GM15510 (cell line): ENCODE data around the gene CCER1.

Source experiments
- POLR2A ChIP-seq: IDR thresholded peaks from 3 replicates; pipeline ENCODE4 v1.6.1; 2011; ENCODE audit warnings: borderline replicate concordance; ENCODE audit not compliant: insufficient read length; ENCODE audit errors: extremely low read depth

The CCER1 gene

GRCh38 chr12:90954921-90955320 lies at the start of gene CCER1:
TSS of gene CCER1 (minus strand) at chr12:90955176. CDS start at chr12:90954742, 434 bp downstream.
- no peak for TF ChIP-seq POLR2A

- no peak for TF ChIP-seq POLR2A
These were observed 48.8 kb upstream of the CCER1 start for GRCh38 chr12:91003737-91004136.

- TF ChIP-seq POLR2A = no peak
These were observed 46.3 kb upstream of the CCER1 start for GRCh38 chr12:91001306-91001705.

- TF ChIP-seq POLR2A = no peak
These were observed 45.0 kb upstream of the CCER1 start for GRCh38 chr12:90999966-91000365.

GRCh38 chr12:90999527-90999926 lies 44.6 kb upstream of the CCER1 start:
- TF ChIP-seq POLR2A = no peak

GRCh38 chr12:90995010-90995409 lies 40.0 kb upstream of the CCER1 start:
- TF ChIP-seq POLR2A = no peak

GRCh38 chr12:90991952-90992465 lies 37.0 kb upstream of the CCER1 start:
- TF ChIP-seq POLR2A = no peak

GRCh38 chr12:90990611-90991010 lies 35.6 kb upstream of the CCER1 start:
- TF ChIP-seq POLR2A = no peak

GRCh38 chr12:90989686-90990111 lies 34.7 kb upstream of the CCER1 start:
- TF ChIP-seq POLR2A = no peak

- no peak for TF ChIP-seq POLR2A
These were observed 32.5 kb upstream of the CCER1 start for GRCh38 chr12:90987520-90987919.

- no peak for TF ChIP-seq POLR2A
These were observed 32.1 kb upstream of the CCER1 start for GRCh38 chr12:90987101-90987500.

GRCh38 chr12:90984114-90984513 lies 29.1 kb upstream of the CCER1 start:
- no peak for TF ChIP-seq POLR2A

GRCh38 chr12:90982170-90982569 lies 27.2 kb upstream of the CCER1 start:
- no peak for TF ChIP-seq POLR2A

GRCh38 chr12:90979951-90980350 lies 25.0 kb upstream of the CCER1 start:
- no peak for TF ChIP-seq POLR2A

GRCh38 chr12:90979019-90979418 lies 24.0 kb upstream of the CCER1 start:
- no peak for TF ChIP-seq POLR2A

- TF ChIP-seq POLR2A = no peak
These were observed 23.3 kb upstream of the CCER1 start for GRCh38 chr12:90978117-90978770.
